ENCODE measurements around the gene BAIAP2L1.

BAIAP2L1 gene

DNA sequence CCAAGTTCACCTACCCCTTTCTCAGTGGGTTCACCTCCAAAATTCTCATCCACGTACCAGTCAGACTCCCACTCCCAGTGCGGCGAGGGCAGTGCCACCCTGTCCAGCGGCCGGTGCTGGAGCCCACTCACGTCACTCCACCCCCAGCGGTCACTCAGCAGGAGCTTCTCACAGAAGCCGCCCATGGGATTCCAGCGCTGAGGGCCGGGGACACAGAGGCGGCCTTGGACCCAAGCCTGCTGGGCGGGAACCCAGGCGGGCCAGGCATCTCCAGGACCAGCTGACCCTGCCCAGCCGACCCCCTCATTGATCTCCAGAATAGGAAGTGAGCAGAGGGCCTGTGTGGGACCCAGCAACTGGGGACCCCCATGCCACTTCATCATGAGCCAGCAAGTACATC lies 156.0 kb downstream of the BAIAP2L1 start:
- H3K4me1 Mint-ChIP-seq = peaks cover 21% of the 10 kb centered on the region
- H3K4me3 Mint-ChIP-seq = no peak overlapping the region
- H3K9me3 Mint-ChIP-seq = no peaks in the 10 kb centered on the region
- H3K36me3 Mint-ChIP-seq = peaks cover 76% of the 10 kb centered on the region
- no peak for ATAC-seq
- no peak overlapping the region for H3K27ac Mint-ChIP-seq
- H3K27me3 Mint-ChIP-seq = no peaks in the 10 kb centered on the region

DNA sequence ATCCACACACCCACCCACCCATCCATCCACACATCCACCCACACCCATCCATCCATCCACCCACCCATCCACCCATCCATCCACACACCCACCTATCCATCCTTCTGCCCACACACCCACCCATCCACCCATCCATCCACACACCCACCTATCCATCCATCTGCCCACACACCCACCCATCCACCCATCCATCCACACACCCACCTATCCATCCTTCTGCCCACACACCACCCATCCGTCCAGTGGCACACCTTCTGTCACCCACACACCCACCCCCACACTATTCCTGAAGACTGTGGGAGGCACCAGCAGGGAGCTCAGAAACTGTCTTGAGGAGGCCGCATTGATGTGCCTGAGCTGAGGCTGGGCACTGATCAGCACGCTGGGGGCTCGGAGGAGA lies 158.0 kb downstream of the BAIAP2L1 start:
- peaks cover 10% of the 10 kb centered on the region for H3K4me1 Mint-ChIP-seq
- no peak overlapping the region for H3K4me3 Mint-ChIP-seq
- no peak overlapping the region for H3K27ac Mint-ChIP-seq
- no peaks in the 10 kb centered on the region for H3K9me3 Mint-ChIP-seq
- H3K36me3 Mint-ChIP-seq = peaks cover 86% of the 10 kb centered on the region
- ATAC-seq = no peak
- H3K27me3 Mint-ChIP-seq = no peaks in the 10 kb centered on the region

DNA sequence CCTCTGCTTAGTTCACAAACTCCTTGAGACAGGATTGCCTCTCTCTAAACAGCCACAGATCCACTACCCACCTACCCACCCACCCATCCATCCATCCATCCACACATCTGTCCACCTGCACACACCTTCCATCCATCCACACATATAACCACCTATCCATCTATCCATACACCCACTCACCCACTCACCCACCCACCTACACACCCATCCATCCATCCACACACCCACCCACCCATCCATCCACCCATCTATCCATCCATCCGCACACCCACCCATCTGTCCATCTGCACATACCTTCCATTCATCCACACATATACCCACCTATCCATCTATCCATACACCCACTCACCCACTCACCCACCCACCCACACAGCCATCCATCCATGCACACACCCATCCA lies 158.5 kb downstream of the BAIAP2L1 start:
- Mint-ChIP-seq H3K4me3 (no peak overlapping the region), H3K36me3 (peaks cover 86% of the 10 kb centered on the region), H3K9me3 (no peaks in the 10 kb centered on the region), H3K27ac (no peak overlapping the region), H3K27me3 (no peaks in the 10 kb centered on the region), H3K4me1 (peaks cover 8% of the 10 kb centered on the region)
- ATAC-seq = no peak

DNA sequence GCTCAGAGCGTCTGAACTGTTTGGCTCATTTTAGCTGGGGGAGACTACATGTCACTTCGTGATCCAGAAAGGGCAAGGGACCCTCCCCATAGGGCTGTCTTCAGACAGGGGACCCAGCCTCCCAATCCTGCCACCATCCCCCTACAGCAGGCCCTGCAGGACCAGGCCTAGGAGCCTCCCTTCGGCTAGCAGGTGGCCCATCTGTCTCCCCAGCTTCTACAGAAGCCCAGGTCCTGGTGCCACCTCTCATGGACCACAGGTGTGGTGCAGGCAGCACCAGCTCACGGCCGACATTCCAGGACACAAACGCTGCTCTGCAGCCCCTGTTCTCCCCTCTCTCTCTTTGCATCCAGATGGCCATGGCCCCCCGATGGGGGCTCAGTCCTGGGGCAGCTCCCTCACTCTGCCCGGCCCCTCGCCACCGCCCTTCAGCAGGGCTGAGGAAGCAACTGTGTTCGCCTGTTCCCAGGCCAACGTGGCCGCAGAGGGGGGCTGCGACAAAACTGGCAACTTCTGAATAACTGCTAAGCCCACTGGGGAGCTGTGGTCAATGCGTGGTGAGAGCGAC lies 159.1 kb downstream of the BAIAP2L1 start:
- Mint-ChIP-seq H3K27me3 (no peaks in the 10 kb centered on the region), H3K4me1 (peaks cover 8% of the 10 kb centered on the region), H3K27ac (no peak overlapping the region), H3K4me3 (no peak overlapping the region), H3K9me3 (no peaks in the 10 kb centered on the region), H3K36me3 (peaks cover 90% of the 10 kb centered on the region)
- no peak for ATAC-seq
